ENCODE measurements around the gene GNPTAB.
"Not testable (repeated sequence)": the region's sequence is repeated elsewhere in the genome, so short reads cannot be mapped to it uniquely, and the experiment has no call there.

Gene GNPTAB

DNA sequence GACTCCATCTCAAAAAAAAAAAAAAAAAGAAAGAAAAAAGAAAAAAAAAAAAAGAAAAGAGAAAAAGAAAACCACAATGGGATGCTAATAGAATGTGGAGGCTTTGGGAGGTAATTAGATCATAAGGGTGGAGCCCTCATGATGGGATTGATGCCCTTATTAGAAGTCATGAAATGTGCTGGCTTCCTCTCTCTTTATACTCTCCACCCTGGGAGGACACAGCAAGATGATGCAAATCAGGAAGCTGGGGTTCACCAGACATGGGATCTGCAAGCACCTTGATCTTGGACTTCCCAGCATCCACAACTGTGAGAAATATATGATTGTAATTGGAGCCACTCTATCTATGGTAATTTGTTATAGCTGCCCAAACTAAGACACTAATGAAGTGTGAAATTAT is 33.2 kb upstream of the GNPTAB start:
- Histone ChIP-seq H3K4me1 (peaks cover 20% of the 10 kb centered on the region), H3K27ac (no peak overlapping the region), H2AFZ (no peak overlapping the region), H3K36me3 (ENCODE audit: control insufficient read depth, insufficient read depth, low read length) (no peaks in the 10 kb centered on the region), H3K27me3 (ENCODE audit: control insufficient read depth, insufficient read depth, low read length) (no peaks in the 10 kb centered on the region), H3K9ac (no peak overlapping the region), H3K4me3 (ENCODE audit: low read depth, low read length) (no peak overlapping the region), H3K9me3 (ENCODE audit: control insufficient read depth, low read length) (no peaks in the 10 kb centered on the region), H3K4me2 (ENCODE audit: low read length) (no peak overlapping the region), H3K79me2 (no peaks in the 10 kb centered on the region)
- TF ChIP-seq CTCF (IDR thresholded peaks at IDR 0.05): no peak

DNA sequence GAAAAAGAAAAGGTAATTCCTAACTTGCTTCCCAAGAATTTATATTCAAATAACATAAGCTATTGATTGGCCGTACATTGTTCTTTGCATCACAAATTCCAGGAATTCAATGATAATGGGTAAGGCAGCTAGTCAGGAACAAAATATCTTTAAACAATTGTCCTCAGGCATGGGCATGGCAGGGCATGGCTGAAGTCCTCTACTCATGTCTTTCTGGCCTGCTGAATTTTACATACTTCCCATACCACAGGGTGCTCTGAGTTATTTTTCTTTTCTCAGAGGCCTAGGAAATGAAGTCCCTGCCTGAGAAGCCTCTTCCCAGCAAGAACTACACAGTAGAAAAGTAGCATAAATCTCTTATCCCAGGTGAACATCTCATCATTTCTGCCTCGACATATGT is 31.5 kb upstream of the GNPTAB start:
- Histone ChIP-seq H3K4me1 (peaks cover 18% of the 10 kb centered on the region), H3K36me3 (ENCODE audit: control insufficient read depth, insufficient read depth, low read length) (no peaks in the 10 kb centered on the region), H3K9me3 (ENCODE audit: control insufficient read depth, low read length) (no peaks in the 10 kb centered on the region), H2AFZ (peak overlapping the region; percentile 36), H3K9ac (no peak overlapping the region), H3K27ac (no peak overlapping the region), H3K27me3 (ENCODE audit: control insufficient read depth, insufficient read depth, low read length) (no peaks in the 10 kb centered on the region), H3K4me2 (ENCODE audit: low read length) (no peak overlapping the region), H3K4me3 (ENCODE audit: low read depth, low read length) (no peak overlapping the region), H3K79me2 (no peaks in the 10 kb centered on the region)
- no peak for TF ChIP-seq CTCF (IDR thresholded peaks at IDR 0.05)

GRCh38 chr12:101861688-101862087 is 30.9 kb upstream of the GNPTAB start:
- not testable (repeated sequence) for H3K36me3 ChIP-seq (ENCODE audit: control insufficient read depth, insufficient read depth, low read length); H3K4me2 ChIP-seq (ENCODE audit: low read length); H3K9ac ChIP-seq; H3K79me2 ChIP-seq; H3K27me3 ChIP-seq (ENCODE audit: control insufficient read depth, insufficient read depth, low read length); H3K4me3 ChIP-seq (ENCODE audit: low read depth, low read length); H2AFZ ChIP-seq; H3K9me3 ChIP-seq (ENCODE audit: control insufficient read depth, low read length); H3K27ac ChIP-seq
- peaks cover 13% of the 10 kb centered on the region for H3K4me1 ChIP-seq

DNA sequence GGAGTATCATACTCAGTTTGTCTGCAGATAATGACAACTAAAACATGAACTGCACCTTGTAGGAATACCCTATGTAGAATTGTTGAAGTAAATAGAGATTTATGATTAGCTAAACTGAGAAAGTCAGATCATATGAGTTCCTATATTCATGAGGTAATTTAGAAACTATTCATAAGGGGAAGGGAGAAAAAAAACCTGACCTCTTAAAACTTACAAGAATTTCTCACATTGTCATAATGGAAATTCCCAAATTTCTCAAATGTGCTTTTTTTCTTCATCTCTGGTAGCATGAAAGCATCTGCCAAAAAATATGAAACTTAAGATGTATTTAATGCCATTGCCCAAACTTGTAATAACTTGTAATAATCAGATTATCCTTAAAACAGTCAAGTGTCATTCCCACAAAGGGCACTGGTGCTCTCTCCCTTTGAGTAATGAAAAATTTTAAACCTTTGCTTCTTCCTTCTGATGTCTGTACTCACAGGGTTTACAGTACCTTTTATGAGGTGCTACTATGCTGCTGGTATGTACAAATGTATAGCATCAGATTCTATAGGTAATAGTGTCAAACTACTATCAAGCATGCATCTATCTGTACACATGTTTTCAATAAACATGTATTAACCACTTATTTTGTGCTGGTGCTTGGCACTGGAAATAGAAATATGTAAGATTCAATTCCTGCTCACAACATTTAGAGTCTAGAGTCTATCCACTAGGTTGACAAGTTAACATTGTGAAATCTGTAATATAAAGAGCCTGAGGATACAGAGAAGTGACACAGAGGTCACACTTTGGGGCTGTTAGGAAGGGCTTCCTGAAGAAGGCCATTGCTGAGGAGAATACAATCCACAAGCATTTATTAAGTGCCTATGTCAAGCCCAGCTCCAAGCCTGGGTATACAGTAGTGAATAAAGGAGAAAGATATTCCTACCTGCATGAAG is 29.2 kb upstream of the GNPTAB start:
- Histone ChIP-seq H3K36me3 (ENCODE audit: control insufficient read depth, insufficient read depth, low read length) (no peaks in the 10 kb centered on the region), H3K9me3 (ENCODE audit: control insufficient read depth, low read length) (no peaks in the 10 kb centered on the region), H3K79me2 (no peaks in the 10 kb centered on the region), H3K4me3 (ENCODE audit: low read depth, low read length) (no peak overlapping the region), H3K4me1 (peaks cover 10% of the 10 kb centered on the region), H2AFZ (no peak overlapping the region), H3K27me3 (ENCODE audit: control insufficient read depth, insufficient read depth, low read length) (no peaks in the 10 kb centered on the region), H3K4me2 (ENCODE audit: low read length) (no peak overlapping the region), H3K27ac (no peak overlapping the region), H3K9ac (no peak overlapping the region)
- TF ChIP-seq CTCF (IDR thresholded peaks at IDR 0.05): no peak

- no peaks in the 10 kb centered on the region for H3K27me3 ChIP-seq (ENCODE audit: control insufficient read depth, insufficient read depth, low read length)
- no peaks in the 10 kb centered on the region for H3K9me3 ChIP-seq (ENCODE audit: control insufficient read depth, low read length)
- H3K36me3 ChIP-seq (ENCODE audit: control insufficient read depth, insufficient read depth, low read length): no peaks in the 10 kb centered on the region
- H3K4me1 ChIP-seq: peaks cover 10% of the 10 kb centered on the region
- H2AFZ ChIP-seq: no peak overlapping the region
- H3K4me2 ChIP-seq (ENCODE audit: low read length): no peak overlapping the region
- TF ChIP-seq CTCF (IDR thresholded peaks at IDR 0.05): no peak
- no peak overlapping the region for H3K9ac ChIP-seq
- no peak overlapping the region for H3K27ac ChIP-seq
- H3K79me2 ChIP-seq: no peaks in the 10 kb centered on the region
- no peak overlapping the region for H3K4me3 ChIP-seq (ENCODE audit: low read depth, low read length)
These were observed 27.6 kb upstream of the GNPTAB start for GRCh38 chr12:101858361-101858760.
